Measurements from ENCODE around the gene RBM47.

Gene RBM47

DNA sequence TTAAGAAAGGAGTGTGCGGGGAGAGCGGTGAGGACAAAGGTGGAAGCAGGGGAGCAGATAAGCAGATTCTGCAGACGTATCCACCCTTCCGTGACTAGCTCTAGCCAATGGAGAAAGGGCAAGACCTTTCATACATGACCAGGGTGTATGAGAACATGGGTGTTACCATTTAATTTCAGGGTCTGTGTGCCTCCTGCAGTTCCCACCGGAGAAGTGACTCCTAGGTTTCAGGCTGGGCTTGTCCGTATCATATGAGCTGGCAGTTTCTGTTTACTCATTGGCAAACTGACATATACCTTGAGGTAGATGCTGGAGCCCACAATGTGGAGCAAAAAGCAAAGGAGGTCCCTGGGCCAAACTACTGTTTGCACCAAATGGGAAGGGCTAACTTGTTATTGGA lies 6.8 kb downstream of the RBM47 start:
- DNase-seq: no peak

GRCh38 chr4:40621592-40622512 lies 7.8 kb downstream of the RBM47 start:
- peak; percentile 79 for DNase-seq

GRCh38 chr4:40621229-40621591 lies 8.5 kb downstream of the RBM47 start:
- DNase-seq: no peak

GRCh38 chr4:40619600-40619999 lies 10.1 kb downstream of the RBM47 start:
- DNase-seq: no peak

DNA sequence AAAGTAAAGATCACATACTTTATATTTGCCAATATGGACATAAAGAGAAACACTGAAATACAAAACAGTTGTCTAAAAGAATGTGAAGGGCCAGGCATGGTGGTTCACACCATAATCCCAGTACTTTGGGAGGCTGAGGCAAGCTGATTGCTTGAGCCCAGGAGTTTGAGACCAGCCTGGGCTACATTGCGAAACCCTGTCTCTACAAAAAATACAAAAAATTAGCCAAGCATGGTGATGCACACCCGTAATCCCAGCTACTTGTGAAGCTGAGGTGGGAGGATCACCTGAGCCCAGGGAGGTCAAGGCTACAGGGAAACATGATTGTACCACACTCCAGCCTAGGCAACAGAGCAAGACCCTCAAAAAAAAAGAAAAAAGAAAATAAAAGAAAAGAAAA lies 11.8 kb downstream of the RBM47 start:
- no peak for DNase-seq

GRCh38 chr4:40614031-40614430 lies 15.6 kb downstream of the RBM47 start:
- DNase-seq: no peak

DNA sequence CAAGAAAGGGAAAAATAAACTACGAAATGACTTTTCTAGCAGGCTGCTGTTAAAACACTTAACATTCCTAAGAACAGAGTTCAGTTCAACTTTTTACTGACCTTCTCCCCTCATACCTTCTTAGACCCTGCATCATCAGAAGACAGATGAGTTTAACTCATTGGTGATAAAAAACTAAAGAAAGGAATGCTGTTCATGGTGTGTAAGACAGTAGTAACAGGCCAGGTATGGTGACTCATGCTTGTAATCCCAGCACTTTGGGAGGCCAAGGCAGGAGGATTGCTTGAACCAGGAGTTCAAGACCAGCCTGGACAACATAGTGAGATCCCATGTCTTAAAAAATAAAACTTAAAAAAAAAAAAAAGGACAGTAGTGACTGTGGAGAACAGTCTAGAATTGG lies 16.2 kb downstream of the RBM47 start:
- no peak for DNase-seq

DNA sequence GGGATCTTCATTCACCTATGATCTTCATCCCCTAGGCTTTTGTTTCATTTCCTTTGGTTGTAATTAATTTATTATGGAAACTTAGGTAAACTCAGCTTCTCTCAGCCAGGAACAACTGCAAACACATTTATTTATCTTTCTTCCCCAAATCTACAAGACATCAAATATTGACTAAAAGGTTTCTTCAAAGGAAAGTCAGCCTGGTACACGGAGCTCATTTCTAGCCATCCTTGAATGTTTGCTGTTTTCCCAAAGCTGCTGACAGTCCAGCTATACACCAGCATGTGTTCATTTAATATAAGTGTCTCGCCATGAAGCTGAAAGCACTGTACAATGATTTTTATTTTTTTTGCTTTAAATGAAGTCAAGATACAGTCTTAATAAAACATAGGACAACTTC lies 16.8 kb downstream of the RBM47 start:
- no peak for DNase-seq

DNA sequence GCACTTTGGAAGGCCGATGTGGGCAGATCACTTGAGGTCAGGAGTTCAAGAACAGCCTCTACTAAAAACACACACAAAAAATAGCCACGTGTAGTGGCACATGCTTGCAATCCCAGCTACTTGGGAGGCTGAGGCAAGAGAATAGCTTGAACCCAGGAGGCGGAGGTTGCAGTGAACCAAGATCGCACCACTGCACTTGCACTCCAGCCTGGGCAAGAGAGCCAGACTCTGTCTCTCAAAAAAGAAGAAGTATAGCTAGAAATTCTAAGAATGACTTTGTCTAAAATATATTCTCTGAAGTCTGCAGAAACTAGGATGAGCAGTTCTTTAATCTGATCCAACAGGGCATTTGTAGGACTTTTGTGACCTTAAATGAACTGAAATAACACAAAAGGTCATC lies 17.4 kb downstream of the RBM47 start:
- DNase-seq: no peak

GRCh38 chr4:40608628-40609027 lies 21.0 kb downstream of the RBM47 start:
- DNase-seq: no peak

DNA sequence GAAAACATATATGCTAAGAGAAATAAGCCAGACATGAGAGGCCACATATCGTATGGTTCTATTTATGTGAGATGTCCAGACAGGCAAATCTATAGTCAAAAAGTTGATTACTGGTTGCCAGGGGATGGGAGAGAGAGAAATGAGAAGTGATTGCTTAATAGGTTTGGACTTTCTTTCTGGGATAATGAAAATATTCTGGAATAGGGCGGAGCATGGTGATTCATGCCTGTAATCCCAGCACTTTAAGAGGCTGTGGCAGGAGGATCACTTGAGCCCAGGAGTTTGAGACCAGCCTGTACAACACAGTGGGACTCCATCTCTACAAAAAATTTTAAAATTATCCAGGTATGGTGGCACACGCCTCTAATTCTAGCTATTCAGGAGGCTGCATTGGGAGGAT lies 22.4 kb downstream of the RBM47 start:
- no peak for DNase-seq

GRCh38 chr4:40606239-40606767 lies 23.4 kb downstream of the RBM47 start:
- DNase-seq: no peak

DNA sequence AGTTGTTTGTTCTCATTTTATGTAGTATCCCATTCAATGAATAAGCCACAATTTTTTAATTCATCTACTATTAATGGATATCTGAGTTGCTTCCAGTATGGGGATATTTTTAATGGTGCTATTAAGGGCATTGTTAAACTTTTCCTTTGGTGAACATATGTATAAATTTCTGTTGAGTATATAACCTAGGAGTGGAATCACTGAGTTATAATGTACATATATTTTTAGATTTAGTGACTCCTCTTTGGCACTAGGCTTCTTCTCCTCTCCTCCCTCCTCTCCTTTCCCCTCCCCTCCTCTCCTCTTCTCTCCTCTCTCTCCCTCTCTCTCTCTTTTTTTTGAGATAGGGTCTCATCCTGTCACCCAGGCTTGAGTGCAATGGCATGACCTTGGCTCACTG lies 26.4 kb downstream of the RBM47 start:
- DNase-seq: no peak

GRCh38 chr4:40601641-40602040 lies 28.0 kb downstream of the RBM47 start:
- no peak for DNase-seq

- DNase-seq: no peak
Observed at GRCh38 chr4:40600850-40601249, 28.8 kb downstream of the RBM47 start.

DNA sequence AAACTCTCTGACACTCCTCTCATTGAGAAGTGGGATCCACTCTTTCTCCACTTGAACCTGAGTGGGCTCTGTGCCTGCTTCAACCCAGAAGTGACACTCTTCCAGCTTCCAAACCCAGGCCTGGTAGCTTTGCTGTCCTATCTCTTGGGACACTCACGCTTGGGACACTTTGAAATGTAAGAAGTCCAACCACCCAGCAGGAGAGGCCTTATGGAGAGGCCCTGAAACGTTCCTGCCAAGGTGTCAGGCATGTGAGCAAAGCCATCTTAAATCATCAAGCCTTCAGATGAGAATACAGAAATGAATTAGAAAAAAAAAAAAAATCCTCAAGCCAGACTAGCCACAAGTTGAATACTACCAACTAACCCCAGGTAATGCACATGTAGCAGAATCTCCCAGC lies 30.2 kb downstream of the RBM47 start:
- DNase-seq: no peak

DNA sequence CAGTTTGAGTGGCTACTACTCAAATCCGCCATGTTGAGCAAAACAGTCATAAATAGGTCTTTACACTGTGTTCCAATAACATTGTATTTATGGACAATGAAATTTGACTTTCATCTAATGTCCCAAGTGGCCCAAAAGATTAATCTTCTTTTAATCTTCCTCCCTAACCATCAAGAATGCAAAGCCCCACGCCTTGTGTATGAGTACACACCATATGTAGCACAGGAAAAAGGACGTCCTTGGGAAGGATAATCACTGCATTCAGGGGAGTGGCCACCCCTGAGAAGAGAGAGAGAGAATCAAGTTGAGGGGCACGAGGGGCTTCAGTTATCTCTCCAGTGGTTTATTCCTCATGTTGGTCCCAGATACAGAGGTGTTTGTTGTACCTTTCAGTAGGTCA lies 33.1 kb downstream of the RBM47 start:
- no peak for DNase-seq

GRCh38 chr4:40595981-40596380 lies 33.7 kb downstream of the RBM47 start:
- no peak for DNase-seq

- DNase-seq: no peak
Observed at GRCh38 chr4:40594261-40595178, 35.1 kb downstream of the RBM47 start.

GRCh38 chr4:40592034-40592433 lies 37.6 kb downstream of the RBM47 start:
- no peak for DNase-seq

DNA sequence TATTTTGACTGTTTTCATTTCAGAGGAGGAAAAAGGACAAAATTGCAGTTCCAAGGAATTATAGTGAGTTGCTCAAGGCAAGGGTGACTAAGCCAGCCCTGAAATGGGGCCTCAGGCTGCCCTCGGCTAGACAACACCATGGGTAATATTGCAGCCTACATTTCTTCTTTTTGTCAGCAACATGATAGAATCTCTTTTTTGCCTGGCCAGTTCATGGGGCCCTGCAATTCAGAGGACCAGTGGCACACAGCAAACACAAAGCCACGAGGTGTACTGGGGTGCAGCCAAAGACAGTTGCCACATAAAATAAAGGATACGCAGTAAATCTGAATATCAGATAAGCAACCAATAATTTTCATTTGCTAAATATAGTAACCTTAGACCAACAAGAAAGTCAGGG lies 41.8 kb downstream of the RBM47 start:
- DNase-seq: no peak

DNA sequence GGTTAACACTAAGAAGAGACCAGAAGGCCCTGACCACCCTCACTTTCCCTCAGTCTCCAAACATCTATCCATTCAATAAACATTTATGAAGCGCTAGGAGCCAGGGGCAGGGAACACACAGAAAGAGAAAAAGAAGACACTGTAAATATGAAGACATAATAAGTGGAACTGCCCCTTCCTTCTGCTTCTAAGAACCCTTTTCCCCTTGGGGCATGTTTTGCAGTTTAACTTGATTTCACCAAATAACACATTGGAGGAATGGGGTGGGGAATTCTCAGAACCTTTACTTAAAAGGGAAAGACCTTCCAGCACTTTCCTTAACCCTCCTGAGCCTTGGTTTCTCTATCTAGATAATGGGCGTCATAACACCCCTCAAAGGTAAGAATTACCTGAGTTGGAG lies 42.3 kb downstream of the RBM47 start:
- DNase-seq: no peak

GRCh38 chr4:40586729-40587128 lies 42.9 kb downstream of the RBM47 start:
- no peak for DNase-seq

GRCh38 chr4:40586034-40586433 lies 43.6 kb downstream of the RBM47 start:
- DNase-seq: no peak
